ENCODE measurements around the gene LIPG.

The LIPG gene

DNA sequence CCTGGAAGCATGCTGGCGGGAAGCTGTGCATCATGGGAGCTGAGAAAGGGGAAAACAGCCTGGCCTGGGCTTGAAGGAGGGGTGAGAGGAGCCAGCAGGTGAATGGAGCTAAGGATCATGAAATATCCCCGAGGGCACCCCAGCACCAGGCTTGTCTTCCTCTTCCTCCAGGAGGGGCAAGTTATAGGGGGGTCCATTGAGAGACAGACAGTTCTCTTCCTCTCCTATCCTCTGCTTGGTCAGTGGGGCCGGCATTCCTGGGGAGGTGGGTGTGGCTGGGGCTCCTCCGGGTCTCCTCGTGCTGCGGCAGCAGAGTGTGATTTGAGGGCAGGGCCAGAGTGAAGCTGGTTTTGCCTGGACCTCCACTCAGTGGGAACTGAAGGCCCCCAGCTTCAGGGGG lies 78.9 kb downstream of the LIPG start:
- TF ChIP-seq, protein P1, sequence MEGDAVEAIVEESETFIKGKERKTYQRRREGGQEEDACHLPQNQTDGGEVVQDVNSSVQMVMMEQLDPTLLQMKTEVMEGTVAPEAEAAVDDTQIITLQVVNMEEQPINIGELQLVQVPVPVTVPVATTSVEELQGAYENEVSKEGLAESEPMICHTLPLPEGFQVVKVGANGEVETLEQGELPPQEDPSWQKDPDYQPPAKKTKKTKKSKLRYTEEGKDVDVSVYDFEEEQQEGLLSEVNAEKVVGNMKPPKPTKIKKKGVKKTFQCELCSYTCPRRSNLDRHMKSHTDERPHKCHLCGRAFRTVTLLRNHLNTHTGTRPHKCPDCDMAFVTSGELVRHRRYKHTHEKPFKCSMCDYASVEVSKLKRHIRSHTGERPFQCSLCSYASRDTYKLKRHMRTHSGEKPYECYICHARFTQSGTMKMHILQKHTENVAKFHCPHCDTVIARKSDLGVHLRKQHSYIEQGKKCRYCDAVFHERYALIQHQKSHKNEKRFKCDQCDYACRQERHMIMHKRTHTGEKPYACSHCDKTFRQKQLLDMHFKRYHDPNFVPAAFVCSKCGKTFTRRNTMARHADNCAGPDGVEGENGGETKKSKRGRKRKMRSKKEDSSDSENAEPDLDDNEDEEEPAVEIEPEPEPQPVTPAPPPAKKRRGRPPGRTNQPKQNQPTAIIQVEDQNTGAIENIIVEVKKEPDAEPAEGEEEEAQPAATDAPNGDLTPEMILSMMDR (IDR thresholded peaks at IDR 0.05; ENCODE audit: borderline replicate concordance, control extremely low read depth, extremely low read depth, insufficient read depth, missing control alignments) = no peak
- no peak for DNase-seq (ENCODE audit: low spot score)
- in situ Hi-C loops (cut with MboI; ENCODE audit: low sequenced_read_pairs, unreplicated experiment) = no loop called here

DNA sequence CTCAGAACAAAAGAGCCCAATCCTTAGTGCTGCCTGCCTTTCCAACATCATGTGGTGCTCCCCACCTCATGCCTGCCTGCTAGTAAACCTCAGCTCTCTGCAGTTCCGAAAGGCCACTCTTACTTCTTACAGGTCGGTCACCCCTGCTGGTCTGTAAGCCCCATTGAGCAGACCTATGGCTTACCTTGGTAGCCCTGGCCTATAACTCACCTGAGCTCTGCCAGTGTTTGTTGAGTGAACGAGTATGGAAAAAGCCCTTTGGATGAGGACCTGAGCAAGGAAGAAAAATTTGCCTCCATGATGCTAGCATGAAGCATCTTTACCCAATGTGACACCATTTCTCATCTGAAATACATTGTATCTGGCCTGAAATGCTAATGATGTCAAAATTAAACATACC lies 83.3 kb downstream of the LIPG start:
- TF ChIP-seq, protein P1 (IDR thresholded peaks at IDR 0.05; ENCODE audit: borderline replicate concordance, control extremely low read depth, extremely low read depth, insufficient read depth, missing control alignments) = no peak
- no peak for DNase-seq (ENCODE audit: low spot score)
- in situ Hi-C loops (cut with MboI; ENCODE audit: low sequenced_read_pairs, unreplicated experiment) = no loop called here

DNA sequence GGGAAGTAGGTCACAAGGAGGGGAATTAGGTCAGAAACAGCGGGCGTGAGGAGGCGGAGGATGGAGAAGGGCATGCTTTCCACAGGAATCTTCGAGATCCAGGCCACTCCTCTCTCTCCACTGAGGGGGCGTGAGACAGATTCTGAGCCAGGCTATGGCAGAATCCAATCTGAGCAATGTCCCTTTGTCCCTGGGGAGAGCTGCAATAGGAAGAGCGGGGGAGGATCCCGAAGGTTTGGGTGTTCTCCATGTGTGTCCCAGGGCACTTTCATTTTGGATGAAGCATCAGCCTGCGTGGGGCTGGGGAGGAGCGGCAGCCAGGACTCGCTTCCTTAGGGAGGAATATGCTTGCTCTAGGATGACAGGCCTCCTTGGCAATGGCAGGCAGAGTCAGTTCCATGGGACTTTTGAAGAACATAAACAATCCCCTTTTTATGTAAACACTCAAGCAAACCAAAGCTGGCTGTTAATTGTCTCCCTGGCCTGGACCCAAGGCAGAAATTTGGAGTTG lies 84.0 kb downstream of the LIPG start:
- DNase-seq (ENCODE audit: low spot score) = no peak
- in situ Hi-C loops (cut with MboI; ENCODE audit: low sequenced_read_pairs, unreplicated experiment) = no loop called here
- TF ChIP-seq, protein P1 (IDR thresholded peaks at IDR 0.05; ENCODE audit: borderline replicate concordance, control extremely low read depth, extremely low read depth, insufficient read depth, missing control alignments) = no peak

DNA sequence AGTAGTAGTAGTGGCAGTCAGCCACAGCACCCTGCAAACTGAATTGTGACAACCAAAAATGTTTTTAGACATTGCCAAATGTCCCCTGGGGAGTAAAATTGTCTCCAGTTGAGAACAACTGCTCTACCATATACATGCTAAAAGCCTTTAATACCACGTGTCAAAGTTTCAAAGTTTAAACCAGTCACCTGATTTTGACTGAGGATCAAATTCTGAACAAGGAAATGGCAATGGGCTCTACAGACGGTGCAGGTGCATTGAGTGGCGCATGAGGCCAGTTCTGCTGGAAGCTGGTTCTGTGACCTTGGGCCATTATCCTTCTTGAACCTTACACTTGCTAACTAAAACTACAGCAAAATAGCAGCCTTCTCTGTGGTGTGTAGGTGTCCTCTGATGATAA lies 85.0 kb downstream of the LIPG start:
- TF ChIP-seq, protein P1 (IDR thresholded peaks at IDR 0.05; ENCODE audit: borderline replicate concordance, control extremely low read depth, extremely low read depth, insufficient read depth, missing control alignments) = no peak
- in situ Hi-C loops (cut with MboI; ENCODE audit: low sequenced_read_pairs, unreplicated experiment) = no loop called here

DNA sequence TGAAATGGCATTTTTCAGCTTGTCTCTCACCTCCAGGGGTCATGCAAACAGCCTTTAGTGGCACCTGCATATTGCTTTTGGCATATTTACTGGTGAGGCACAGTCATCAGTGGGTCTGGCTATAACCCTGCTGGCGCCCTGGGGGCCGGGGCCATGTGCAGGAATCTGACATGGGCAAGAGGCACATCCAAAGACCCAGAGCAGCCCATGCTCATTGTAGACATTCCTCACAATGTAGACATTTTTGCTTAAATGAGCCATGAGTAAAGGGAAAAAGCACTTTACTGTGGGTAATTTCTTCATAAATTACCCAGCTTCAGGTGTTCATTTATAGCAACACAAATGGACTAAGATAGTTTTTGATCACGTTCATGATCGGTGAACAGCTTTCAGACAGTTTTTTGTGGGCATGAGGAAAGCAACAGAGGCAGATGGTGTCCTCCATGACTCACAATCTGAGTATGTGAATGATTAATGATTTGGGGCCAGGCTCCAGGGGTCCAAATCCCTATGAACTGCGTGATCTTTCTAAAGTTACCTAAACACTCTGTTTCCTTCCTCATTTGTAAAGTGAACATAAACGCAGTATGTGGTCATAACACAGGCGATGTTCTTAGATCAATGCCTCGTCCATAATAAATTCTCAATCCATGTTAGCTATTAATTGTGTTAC lies 85.8 kb downstream of the LIPG start:
- no peak for DNase-seq (ENCODE audit: low spot score)
- in situ Hi-C loops (cut with MboI; ENCODE audit: low sequenced_read_pairs, unreplicated experiment) = no loop called here
- TF ChIP-seq, protein P1 (IDR thresholded peaks at IDR 0.05; ENCODE audit: borderline replicate concordance, control extremely low read depth, extremely low read depth, insufficient read depth, missing control alignments) = no peak

More for the DNA sequence above, 85.0 kb downstream of the LIPG start:
- no peak for DNase-seq (ENCODE audit: low spot score)

DNA sequence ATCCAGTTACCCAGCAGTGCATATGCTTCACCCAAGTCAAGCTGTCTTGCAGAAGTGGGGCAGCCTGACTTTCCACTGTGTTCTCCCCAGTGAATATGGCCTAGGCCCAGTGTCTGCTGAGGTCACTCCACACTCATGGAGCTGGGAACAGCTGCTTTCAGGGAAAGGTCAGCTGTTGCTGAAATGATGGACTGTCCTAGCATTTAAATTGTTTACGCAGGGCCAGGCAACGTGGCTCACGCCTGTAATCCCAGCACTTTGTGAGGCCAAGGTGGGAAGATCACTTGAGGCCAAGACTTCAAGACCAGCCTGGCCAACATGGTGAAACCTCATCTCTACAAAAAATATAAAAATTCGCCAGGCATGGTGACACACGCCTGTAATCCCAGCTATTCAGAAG lies 86.5 kb downstream of the LIPG start:
- in situ Hi-C loops (cut with MboI; ENCODE audit: low sequenced_read_pairs, unreplicated experiment) = no loop called here
- TF ChIP-seq, protein P1 (IDR thresholded peaks at IDR 0.05; ENCODE audit: borderline replicate concordance, control extremely low read depth, extremely low read depth, insufficient read depth, missing control alignments) = no peak
- DNase-seq (ENCODE audit: low spot score) = no peak
